Activated naive CD4-positive, alpha-beta T cell treated with anti-CD3 and anti-CD28 coated beads, Interleukin-2, amount 50 U/mL, for 24 hours (primary cell): ENCODE results near the gene MAGI1.

ENCODE experiments used
- H3K27ac Mint-ChIP-seq: one replicate; pipeline ENCODE4 v1.8.0; 2021; ENCODE audit warnings: mild to moderate bottlenecking, mixed read lengths
- H3K27me3 Mint-ChIP-seq: one replicate; pipeline ENCODE4 v1.8.0; 2021; ENCODE audit warnings: mixed read lengths
- H3K36me3 Mint-ChIP-seq: one replicate; pipeline ENCODE4 v1.8.0; 2021; ENCODE audit warnings: mixed read lengths
- H3K4me1 Mint-ChIP-seq: one replicate; pipeline ENCODE4 v1.8.0; 2021; ENCODE audit warnings: mixed read lengths
- H3K4me3 Mint-ChIP-seq: one replicate; pipeline ENCODE4 v1.8.0; 2021; ENCODE audit warnings: mild to moderate bottlenecking, mixed read lengths
- H3K9me3 Mint-ChIP-seq: one replicate; pipeline ENCODE4 v1.8.0; 2021; ENCODE audit warnings: mixed read lengths

MAGI1 gene

DNA sequence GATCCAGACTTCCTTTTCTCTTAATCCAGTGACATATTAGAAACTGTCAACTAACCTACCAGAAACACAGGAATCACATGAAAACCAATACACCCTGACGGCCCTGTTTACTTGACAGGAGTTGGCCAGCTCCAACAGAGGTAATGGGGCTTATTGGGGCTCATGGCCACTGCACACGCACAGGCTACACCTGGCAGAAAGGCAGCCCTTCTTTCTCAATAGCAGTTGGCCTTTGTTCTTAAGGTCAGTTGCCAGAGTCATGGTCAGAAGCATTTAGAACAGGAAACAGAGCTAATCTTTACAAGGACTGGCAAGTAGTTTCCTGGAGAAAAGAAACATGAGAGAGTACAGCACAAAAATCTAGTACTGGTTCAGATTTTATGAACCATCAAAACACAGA is 181.8 kb downstream of the MAGI1 start:
- Mint-ChIP-seq H3K4me1 (no peaks in the 10 kb centered on the region), H3K9me3 (no peaks in the 10 kb centered on the region), H3K27me3 (no peaks in the 10 kb centered on the region), H3K27ac (no peak overlapping the region), H3K36me3 (no peaks in the 10 kb centered on the region), H3K4me3 (no peak overlapping the region)

- Mint-ChIP-seq H3K36me3 (no peaks in the 10 kb centered on the region), H3K4me3 (no peak overlapping the region), H3K9me3 (no peaks in the 10 kb centered on the region), H3K27me3 (no peaks in the 10 kb centered on the region), H3K4me1 (no peaks in the 10 kb centered on the region), H3K27ac (no peak overlapping the region)
Observed at GRCh38 chr3:65855370-65856100, 183.2 kb downstream of the MAGI1 start.

DNA sequence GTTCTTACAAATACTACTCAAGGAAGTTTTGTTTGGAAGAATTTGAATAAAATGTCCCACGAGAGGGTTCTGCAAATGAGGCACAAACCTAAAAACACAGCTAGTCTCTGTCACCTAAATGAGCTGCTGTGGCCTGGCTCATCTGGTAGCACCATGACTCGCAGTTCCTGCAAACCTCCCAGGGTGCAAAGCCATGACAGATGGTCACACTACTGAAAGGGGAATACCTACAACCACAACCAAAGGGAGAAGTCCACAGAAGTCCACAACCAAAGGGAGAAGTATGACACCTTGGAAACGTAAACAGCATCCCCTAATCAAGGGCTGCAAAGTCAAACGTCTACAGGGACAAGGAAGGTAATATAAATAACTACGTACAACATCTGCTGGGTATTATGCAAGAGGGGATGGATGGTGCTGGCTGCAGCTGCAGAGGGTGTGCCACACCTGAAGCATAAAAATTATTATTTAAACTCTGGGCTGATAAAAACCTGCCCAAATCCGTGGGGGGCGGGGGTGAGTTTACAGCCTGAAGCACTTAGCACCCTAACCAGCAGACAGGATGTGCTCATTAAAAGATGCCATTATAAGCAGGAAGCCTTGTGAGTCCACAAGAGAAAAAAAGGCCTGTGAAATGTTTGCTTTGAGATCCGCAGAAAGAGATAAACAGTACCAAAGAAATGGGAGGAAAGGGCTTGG is 184.0 kb downstream of the MAGI1 start:
- H3K27ac Mint-ChIP-seq = no peak overlapping the region
- no peaks in the 10 kb centered on the region for H3K4me1 Mint-ChIP-seq
- no peaks in the 10 kb centered on the region for H3K9me3 Mint-ChIP-seq
- H3K36me3 Mint-ChIP-seq = no peaks in the 10 kb centered on the region
- no peaks in the 10 kb centered on the region for H3K27me3 Mint-ChIP-seq
- H3K4me3 Mint-ChIP-seq = no peak overlapping the region

DNA sequence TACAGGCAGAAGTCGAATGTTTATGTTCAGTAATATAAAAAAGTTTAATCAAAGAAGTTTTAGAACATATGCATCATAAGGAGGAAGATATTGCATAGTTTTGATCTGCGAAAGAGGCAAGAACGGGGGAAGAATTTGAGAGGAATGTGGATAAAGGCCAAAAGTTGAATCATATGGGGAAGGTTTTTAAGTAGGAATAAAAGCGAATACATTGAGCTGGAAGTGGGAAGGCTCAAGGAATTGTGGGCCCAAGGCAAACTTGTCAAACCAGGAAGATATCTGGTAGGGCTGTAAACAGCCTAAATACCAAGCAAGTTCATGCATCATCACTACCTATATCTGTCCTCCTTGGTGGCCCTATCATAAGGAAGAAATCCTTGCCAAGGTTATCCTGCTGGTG is 186.9 kb downstream of the MAGI1 start:
- no peaks in the 10 kb centered on the region for H3K9me3 Mint-ChIP-seq
- H3K4me1 Mint-ChIP-seq = no peaks in the 10 kb centered on the region
- H3K27me3 Mint-ChIP-seq = no peaks in the 10 kb centered on the region
- no peak overlapping the region for H3K27ac Mint-ChIP-seq
- H3K4me3 Mint-ChIP-seq = no peak overlapping the region
- H3K36me3 Mint-ChIP-seq = no peaks in the 10 kb centered on the region

DNA sequence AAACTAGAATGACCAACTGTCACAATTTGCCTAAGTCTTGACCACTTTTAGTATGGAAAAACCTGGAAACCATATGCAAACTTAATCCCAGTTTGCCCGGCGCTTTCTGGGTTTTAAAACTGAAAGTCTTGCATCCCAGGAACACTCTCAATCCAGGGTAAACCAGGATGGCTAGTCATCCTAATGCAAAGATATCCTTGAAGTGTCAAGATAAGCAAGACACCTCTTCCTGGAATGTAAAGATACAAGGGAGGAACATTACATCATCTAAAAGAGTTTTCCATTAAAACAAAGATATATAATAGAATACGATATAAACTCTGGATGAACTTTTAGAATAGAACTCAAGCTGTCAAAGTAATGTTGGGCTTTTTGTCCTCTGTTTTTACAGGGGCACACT is 188.5 kb downstream of the MAGI1 start:
- no peak overlapping the region for H3K27ac Mint-ChIP-seq
- no peaks in the 10 kb centered on the region for H3K9me3 Mint-ChIP-seq
- no peaks in the 10 kb centered on the region for H3K36me3 Mint-ChIP-seq
- no peak overlapping the region for H3K4me3 Mint-ChIP-seq
- no peaks in the 10 kb centered on the region for H3K27me3 Mint-ChIP-seq
- no peaks in the 10 kb centered on the region for H3K4me1 Mint-ChIP-seq

DNA sequence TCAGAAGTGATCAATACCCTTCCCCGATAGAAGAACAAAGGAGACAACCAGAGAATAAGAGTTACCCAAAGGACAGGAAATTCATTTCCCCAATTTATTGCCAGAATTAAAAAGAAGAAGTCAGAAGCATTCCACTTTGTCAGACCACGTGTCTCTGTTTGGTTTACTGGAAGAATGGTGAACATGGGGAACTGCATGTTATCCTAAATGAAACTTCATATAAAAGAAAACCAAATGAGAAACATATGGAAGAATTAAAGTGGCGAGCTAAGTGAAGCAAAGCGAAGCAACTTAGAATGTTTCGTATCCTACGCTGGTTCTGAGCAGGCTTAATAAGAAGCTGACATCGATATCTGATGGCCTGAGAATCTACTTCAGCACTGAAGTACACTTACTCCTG is 190.7 kb downstream of the MAGI1 start:
- no peak overlapping the region for H3K4me3 Mint-ChIP-seq
- H3K27me3 Mint-ChIP-seq = no peaks in the 10 kb centered on the region
- no peaks in the 10 kb centered on the region for H3K9me3 Mint-ChIP-seq
- H3K27ac Mint-ChIP-seq = no peak overlapping the region
- H3K4me1 Mint-ChIP-seq = no peaks in the 10 kb centered on the region
- no peaks in the 10 kb centered on the region for H3K36me3 Mint-ChIP-seq

DNA sequence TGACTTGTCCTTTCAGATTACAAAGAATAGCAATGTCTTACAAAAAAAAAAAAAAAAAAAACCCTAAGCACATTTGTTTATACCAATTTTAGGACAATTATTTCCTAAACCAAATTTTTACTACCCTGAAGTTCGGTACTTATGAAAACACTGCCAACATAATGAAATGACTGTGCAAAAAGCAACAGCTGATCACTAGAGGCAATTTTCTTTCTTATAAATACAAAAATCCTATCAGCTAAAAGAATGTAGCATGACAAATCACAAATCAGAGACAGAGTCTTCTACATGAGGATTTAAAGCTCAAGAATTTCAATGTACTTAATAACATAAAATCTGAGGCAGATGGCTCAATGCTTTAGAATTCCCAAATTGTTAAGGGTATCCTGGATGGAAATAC is 191.8 kb downstream of the MAGI1 start:
- Mint-ChIP-seq H3K27ac (no peak overlapping the region), H3K4me1 (no peaks in the 10 kb centered on the region), H3K36me3 (no peaks in the 10 kb centered on the region)

GRCh38 chr3:65844370-65844769 is 194.3 kb downstream of the MAGI1 start:
- Mint-ChIP-seq H3K9me3 (no peaks in the 10 kb centered on the region), H3K27me3 (peaks cover 1% of the 10 kb centered on the region), H3K4me1 (no peaks in the 10 kb centered on the region), H3K27ac (no peak overlapping the region), H3K36me3 (no peaks in the 10 kb centered on the region), H3K4me3 (no peak overlapping the region)

More for the DNA sequence above, 191.8 kb downstream of the MAGI1 start:
- Mint-ChIP-seq H3K9me3 (no peaks in the 10 kb centered on the region), H3K4me3 (no peak overlapping the region), H3K27me3 (peaks cover 1% of the 10 kb centered on the region)

GRCh38 chr3:65843732-65844131 is 195.0 kb downstream of the MAGI1 start:
- Mint-ChIP-seq H3K36me3 (no peaks in the 10 kb centered on the region), H3K4me1 (no peaks in the 10 kb centered on the region), H3K27me3 (peaks cover 1% of the 10 kb centered on the region), H3K27ac (no peak overlapping the region), H3K4me3 (no peak overlapping the region), H3K9me3 (no peaks in the 10 kb centered on the region)

GRCh38 chr3:65837604-65838003 is 201.1 kb downstream of the MAGI1 start:
- no peak overlapping the region for H3K27ac Mint-ChIP-seq
- no peaks in the 10 kb centered on the region for H3K4me1 Mint-ChIP-seq
- peaks cover 10% of the 10 kb centered on the region for H3K9me3 Mint-ChIP-seq
- H3K36me3 Mint-ChIP-seq = no peaks in the 10 kb centered on the region
- no peaks in the 10 kb centered on the region for H3K27me3 Mint-ChIP-seq
- H3K4me3 Mint-ChIP-seq = no peak overlapping the region

GRCh38 chr3:65836047-65836446 is 202.7 kb downstream of the MAGI1 start:
- no peaks in the 10 kb centered on the region for H3K27me3 Mint-ChIP-seq
- no peak overlapping the region for H3K4me3 Mint-ChIP-seq
- H3K9me3 Mint-ChIP-seq = peaks cover 10% of the 10 kb centered on the region
- H3K4me1 Mint-ChIP-seq = no peaks in the 10 kb centered on the region
- H3K36me3 Mint-ChIP-seq = no peaks in the 10 kb centered on the region
- H3K27ac Mint-ChIP-seq = no peak overlapping the region

GRCh38 chr3:65833761-65834505 is 204.8 kb downstream of the MAGI1 start:
- no peaks in the 10 kb centered on the region for H3K27me3 Mint-ChIP-seq
- peaks cover 10% of the 10 kb centered on the region for H3K9me3 Mint-ChIP-seq
- no peak overlapping the region for H3K27ac Mint-ChIP-seq
- H3K4me1 Mint-ChIP-seq = no peaks in the 10 kb centered on the region
- H3K4me3 Mint-ChIP-seq = no peak overlapping the region
- no peaks in the 10 kb centered on the region for H3K36me3 Mint-ChIP-seq

GRCh38 chr3:65831733-65832425 is 206.8 kb downstream of the MAGI1 start:
- Mint-ChIP-seq H3K27ac (no peak overlapping the region), H3K27me3 (no peaks in the 10 kb centered on the region), H3K36me3 (no peaks in the 10 kb centered on the region), H3K9me3 (peaks cover 10% of the 10 kb centered on the region), H3K4me3 (no peak overlapping the region), H3K4me1 (no peaks in the 10 kb centered on the region)

DNA sequence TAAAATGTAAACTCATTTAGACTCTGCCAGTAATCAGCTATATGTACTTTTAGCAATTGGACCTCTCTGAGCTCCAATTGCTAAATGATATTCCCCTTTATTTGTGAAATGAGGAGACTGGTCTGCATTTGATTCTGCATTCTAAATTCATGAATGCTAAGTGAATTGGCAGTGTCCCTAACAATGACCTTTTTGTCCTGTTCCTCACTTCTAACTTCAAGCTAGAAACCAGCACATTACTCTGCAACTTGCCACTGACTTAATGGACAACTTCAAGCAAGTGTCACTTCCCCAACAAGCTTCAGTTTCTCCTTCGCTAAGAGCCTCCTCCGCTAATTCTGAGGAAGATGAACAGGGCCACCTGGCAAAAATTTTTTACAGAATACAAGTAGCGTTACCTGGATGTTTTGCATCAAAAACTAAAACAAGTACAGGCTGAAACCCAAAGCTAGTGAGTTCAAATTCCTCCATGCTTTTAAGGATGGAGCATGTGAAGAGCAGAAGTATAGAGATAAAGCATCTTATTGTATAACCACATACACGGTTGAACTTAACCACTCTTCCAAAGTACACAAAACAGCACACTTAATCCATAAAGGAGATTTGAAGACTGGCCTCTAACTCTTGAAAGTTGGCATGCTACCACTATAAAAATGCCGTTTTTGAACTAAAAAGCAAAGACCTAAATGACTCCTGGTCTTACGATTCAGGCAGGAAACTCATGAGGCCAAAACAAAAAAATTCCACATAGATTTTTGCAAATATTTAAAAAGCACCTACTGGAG is 207.6 kb downstream of the MAGI1 start:
- peaks cover 10% of the 10 kb centered on the region for H3K9me3 Mint-ChIP-seq
- no peaks in the 10 kb centered on the region for H3K36me3 Mint-ChIP-seq
- H3K27ac Mint-ChIP-seq = no peak overlapping the region
- H3K27me3 Mint-ChIP-seq = no peaks in the 10 kb centered on the region
- no peaks in the 10 kb centered on the region for H3K4me1 Mint-ChIP-seq
- no peak overlapping the region for H3K4me3 Mint-ChIP-seq

DNA sequence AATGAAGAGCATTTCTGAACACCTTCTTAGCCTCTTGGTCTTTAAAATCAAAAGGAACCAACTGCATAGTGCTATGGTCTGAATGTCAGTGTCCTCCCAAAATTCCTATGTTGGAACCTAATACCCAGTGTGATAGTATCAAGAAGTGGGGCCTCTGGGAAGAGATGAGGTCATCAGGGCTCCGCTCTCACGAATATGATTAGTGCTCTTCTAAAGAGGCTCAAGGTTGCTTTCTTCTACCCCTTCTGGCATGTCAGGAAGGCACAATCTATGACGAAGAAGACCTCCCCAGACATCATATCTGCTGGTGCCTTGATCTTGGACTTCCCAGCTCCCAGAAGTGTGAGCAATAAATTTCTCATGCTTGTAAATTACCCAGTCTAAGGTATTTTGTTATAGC is 209.5 kb downstream of the MAGI1 start:
- Mint-ChIP-seq H3K27ac (no peak overlapping the region), H3K4me3 (no peak overlapping the region), H3K36me3 (no peaks in the 10 kb centered on the region), H3K9me3 (peaks cover 5% of the 10 kb centered on the region), H3K4me1 (no peaks in the 10 kb centered on the region), H3K27me3 (no peaks in the 10 kb centered on the region)
